Epidermal melanocyte (primary cell): ENCODE data around the gene SCARF2.
"Not testable (repeated sequence)": the region's sequence is repeated elsewhere in the genome, so short reads cannot be mapped to it uniquely, and the experiment has no call there.

Source experiments
- DNase-seq: peaks from one replicate; pipeline ENCODE4 v3.0.0; 2011; ENCODE audit warnings: low spot score; ENCODE audit not compliant: insufficient read length

Gene SCARF2

GRCh38 chr22:20459862-20460261, 22.2 kb upstream of the SCARF2 start:
- no peak for DNase-seq

- no peak for DNase-seq
Measured at GRCh38 chr22:20459152-20459542, 21.5 kb upstream of the SCARF2 start.

GRCh38 chr22:20458530-20459151, 21.0 kb upstream of the SCARF2 start:
- DNase-seq: no peak

GRCh38 chr22:20457506-20458240, 20.0 kb upstream of the SCARF2 start:
- no peak for DNase-seq

GRCh38 chr22:20456722-20457076, 19.1 kb upstream of the SCARF2 start:
- DNase-seq: no peak

- peak; percentile 83 for DNase-seq
Measured at GRCh38 chr22:20456064-20456721, 18.6 kb upstream of the SCARF2 start.

GRCh38 chr22:20455709-20456063, 18.1 kb upstream of the SCARF2 start:
- no peak for DNase-seq

GRCh38 chr22:20453222-20453621, 15.6 kb upstream of the SCARF2 start:
- DNase-seq: no peak

- no peak for DNase-seq
Measured at GRCh38 chr22:20451920-20452319, 14.3 kb upstream of the SCARF2 start.

- not testable (repeated sequence) for DNase-seq
Measured at GRCh38 chr22:20451129-20451778, 13.6 kb upstream of the SCARF2 start.

- DNase-seq: peak; percentile 5
Measured at GRCh38 chr22:20450551-20450906, 12.9 kb upstream of the SCARF2 start.

- DNase-seq: peak; percentile 8
Measured at GRCh38 chr22:20449819-20450550, 12.4 kb upstream of the SCARF2 start.

- peak; percentile 2 for DNase-seq
Measured at GRCh38 chr22:20448630-20449029, 11.0 kb upstream of the SCARF2 start.

GRCh38 chr22:20446383-20446970, 8.9 kb upstream of the SCARF2 start:
- peak; percentile 3 for DNase-seq

GRCh38 chr22:20444325-20444724, 6.7 kb upstream of the SCARF2 start:
- DNase-seq: peak; percentile 3

- peak; percentile 15 for DNase-seq
Measured at GRCh38 chr22:20442485-20443284, 5.1 kb upstream of the SCARF2 start.

GRCh38 chr22:20441631-20442484, 4.2 kb upstream of the SCARF2 start:
- peak; percentile 14 for DNase-seq

GRCh38 chr22:20440637-20441591, 3.3 kb upstream of the SCARF2 start:
- DNase-seq: peak; percentile 14
